HCT116 (cell line): ENCODE results near the gene ADAM10. TPM values are rescaled to one million over a fixed set of nuclear protein-coding genes. Genes with fewer than 3 reads are reported as not detected.

Experiments used
- ATAC-seq: fragments of 200-7000 bp; cut with Tn5 transposase; 2 replicates; pipeline ENCODE4 v1.9.1; 2020; ENCODE audit warnings: mild to moderate bottlenecking, moderate library complexity
- BruUV-seq: library from RNA; stranded (reverse); fragments of 400-500 nt; replicated peaks from 2 replicates; lab custom pipeline; 2021; lab: Mats Ljungman, UMichigan
- CTCF ChIA-PET: fragments of 300-600 bp; sonication (Branson Sonifier 250); formaldehyde crosslinking; loops from one replicate; lab custom pipeline; 2021; ENCODE audit warnings: antibody characterized with exemption; lab: Charles Lee
- POLR2A ChIA-PET: fragments of 300-600, 350-600 bp; sonication (Branson Sonifier 250); formaldehyde crosslinking; loops from one replicate; lab custom pipeline; 2021; ENCODE audit warnings: antibody characterized with exemption; lab: Charles Lee
- RAD21 ChIA-PET, 2 experiments: fragments of 300-600 bp; sonication (Branson Sonifier 250); formaldehyde crosslinking; loops; one replicate each; lab custom pipeline; 2023; ENCODE audit warnings: low total read pairs in 2 of 2; ENCODE audit not compliant: uncharacterized antibody in 2 of 2, unreplicated experiment in 2 of 2, low non-redundant PET in 1 of 2; lab: Charles Lee
- DNase-seq: peaks from one replicate; pipeline ENCODE4 v3.0.0-alpha.2; 2010; ENCODE audit warnings: low read depth, low spot score
- H2AFZ ChIP-seq: fragments of 200-600 bp; shearing (Covaris generic), sonication (generic); 2 replicates; pipeline ENCODE4 v1.6.1; 2017; ENCODE audit warnings: low read depth, mixed run types, mixed read lengths, antibody characterized with exemption, low read length; ENCODE audit not compliant: poor library complexity, severe bottlenecking
- H3K27ac ChIP-seq: 2 replicates; pipeline ENCODE4 v1.5.1; 2012; ENCODE audit warnings: low read depth, low read length
- H3K27me3 ChIP-seq: fragments of 200-600 bp; sonication (generic); 2 replicates; pipeline ENCODE4 v1.6.1; 2016; ENCODE audit warnings: mixed run types, low read length, mixed read lengths; ENCODE audit not compliant: insufficient read depth
- H3K36me3 ChIP-seq, 2 experiments: fragments of 200-500 bp in 1 of 2; fragments of 200-600 bp in 1 of 2; sonication (Bioruptor generic) in 1 of 2; sonication (generic) in 1 of 2; 2 replicates each; pipeline versions ENCODE4 v1.5.1 to v1.6.1; 2014 to 2016; ENCODE audit warnings: low read length in 2 of 2, inconsistent platforms in 1 of 2, mixed read lengths in 1 of 2, mixed run types in 1 of 2; ENCODE audit not compliant: insufficient read depth in 2 of 2, control insufficient read depth in 1 of 2
- H3K4me1 ChIP-seq, 2 experiments: fragments of 200-600 bp in 1 of 2; sonication (generic) in 1 of 2; 2 replicates each; pipeline versions ENCODE4 v1.5.1 to v1.6.1; 2012 to 2017; ENCODE audit warnings: low read length in 2 of 2, inconsistent platforms in 1 of 2, mild to moderate bottlenecking in 1 of 2, mixed read lengths in 1 of 2, mixed run types in 1 of 2, moderate library complexity in 1 of 2; ENCODE audit not compliant: insufficient read depth in 2 of 2, control insufficient read depth in 1 of 2
- H3K4me2 ChIP-seq: fragments of 200-600 bp; sonication (generic); 2 replicates; pipeline ENCODE4 v1.6.1; 2017; ENCODE audit warnings: mixed run types, low read length, mixed read lengths
- H3K4me3 ChIP-seq, 2 experiments: fragments of 200-600 bp in 1 of 2; sonication (generic) in 1 of 2; replicated peaks in 1 of 2; 2 replicates each; pipeline ENCODE4 v1.5.1; 2011 to 2016; ENCODE audit warnings: low read length in 2 of 2, control low read depth in 1 of 2, low read depth in 1 of 2, mild to moderate bottlenecking in 1 of 2, mixed read lengths in 1 of 2, mixed run types in 1 of 2
- H3K79me2 ChIP-seq: fragments of 200-600 bp; sonication (generic); 2 replicates; pipeline ENCODE4 v1.6.1; 2017; ENCODE audit warnings: mild to moderate bottlenecking, mixed run types, low read length, moderate library complexity, mixed read lengths; ENCODE audit not compliant: insufficient read depth
- H3K9ac ChIP-seq: fragments of 200-600 bp; sonication (generic); 2 replicates; pipeline ENCODE4 v1.6.1; 2016; ENCODE audit warnings: low read length, mixed read lengths
- H3K9me2 ChIP-seq: fragments of 200-600 bp; sonication (generic), shearing (Covaris generic); 2 replicates; pipeline ENCODE4 v1.6.1; 2017; ENCODE audit warnings: mixed run types, mild to moderate bottlenecking, moderate library complexity; ENCODE audit not compliant: insufficient read depth
- H3K9me3 ChIP-seq, 2 experiments: fragments of 200-500 bp in 1 of 2; fragments of 200-600 bp in 1 of 2; sonication (Bioruptor generic) in 1 of 2; sonication (generic) in 1 of 2; 2 replicates each; pipeline ENCODE4 v1.6.1; 2014 to 2017; ENCODE audit warnings: low read length in 2 of 2, mixed read lengths in 2 of 2, inconsistent platforms in 1 of 2, low read depth in 1 of 2, mild to moderate bottlenecking in 1 of 2, mixed run types in 1 of 2, moderate library complexity in 1 of 2; ENCODE audit not compliant: control insufficient read depth in 1 of 2, insufficient read depth in 1 of 2
- H4K20me1 ChIP-seq: fragments of 200-600 bp; sonication (generic), shearing (Covaris generic); 2 replicates; pipeline ENCODE4 v1.6.1; 2017; ENCODE audit warnings: mixed run types, mild to moderate bottlenecking, moderate library complexity; ENCODE audit not compliant: insufficient read depth
- CBX3 ChIP-seq: IDR thresholded peaks from 2 replicates; pipeline ENCODE4 v1.6.1; 2012; ENCODE audit warnings: low read depth
- CEBPB ChIP-seq: IDR thresholded peaks from 2 replicates; pipeline ENCODE4 v1.6.1; 2012; ENCODE audit warnings: low read depth
- SP1 ChIP-seq: IDR thresholded peaks from 2 replicates; pipeline ENCODE4 v1.6.1; 2012; ENCODE audit warnings: low read depth
- SRF ChIP-seq: IDR thresholded peaks from 2 replicates; pipeline ENCODE4 v1.6.1; 2012; ENCODE audit warnings: low read depth
- intact Hi-C: fragments of 100-400 bp; cut with micrococcal nuclease; formaldehyde crosslinking; loops from 2 replicates; pipeline ENCODE4 v1.10.0; 2022
- total RNA-seq: library from RNA; stranded (reverse); gene quantifications from one replicate; pipeline ENCODE4 v1.2.1, GENCODE V29; 2021; ENCODE audit not compliant: unreplicated experiment

The ADAM10 gene
- total RNA-seq, 1 experiment from 2014 or later, result 158 TPM

- RAD21 ChIA-PET, result no interaction called here
- no peaks in the 10 kb centered on the region for H3K79me2 ChIP-seq
- no peaks in the 10 kb centered on the region for H3K9me3 ChIP-seq
- no peaks in the 10 kb centered on the region for H3K9me2 ChIP-seq
- intact Hi-C loops, result no loop called here
- H3K36me3 ChIP-seq, result no peaks in the 10 kb centered on the region
- H3K4me1 ChIP-seq, result no peaks in the 10 kb centered on the region
- CTCF ChIA-PET, result no interaction called here
- no peaks in the 10 kb centered on the region for H3K27me3 ChIP-seq
- H3K4me2 ChIP-seq, result no peak overlapping the region
- H2AFZ ChIP-seq, result no peak overlapping the region
- TF ChIP-seq CEBPB (no peak), SP1 (no peak), SRF (no peak), CBX3 (no peak)
- TF ChIP-seq, all 23 proteins: peak for 0
- Histone ChIP-seq H3K27ac (no peak overlapping the region), H3K4me3 (no peak overlapping the region), H3K9ac (no peak overlapping the region), H4K20me1 (no peaks in the 10 kb centered on the region)
- POLR2A ChIA-PET, result no interaction called here
- DNase-seq (no peak), ATAC-seq (no peak)
- no TSS peak for BruUV-seq
Observed at GRCh38 chr15:58561321-58561720, 188.2 kb downstream of the ADAM10 start.

- BruUV-seq, result no TSS peak
- H3K36me3 ChIP-seq, result no peaks in the 10 kb centered on the region
- no peak for DNase-seq
Observed at GRCh38 chr15:58559904-58560588, 189.5 kb downstream of the ADAM10 start.

More at GRCh38 chr15:58559904-58560588, 189.5 kb downstream of the ADAM10 start:
- Histone ChIP-seq H3K79me2 (no peaks in the 10 kb centered on the region), H3K4me2 (no peak overlapping the region), H2AFZ (no peak overlapping the region), H4K20me1 (no peaks in the 10 kb centered on the region), H3K4me1 (no peaks in the 10 kb centered on the region), H3K27me3 (no peaks in the 10 kb centered on the region), H3K9me2 (no peaks in the 10 kb centered on the region), H3K27ac (no peak overlapping the region), H3K9me3 (no peaks in the 10 kb centered on the region), H3K9ac (no peak overlapping the region), H3K4me3 (no peak overlapping the region)
- TF ChIP-seq SRF (no peak), CEBPB (no peak)
- CTCF ChIA-PET, result no interaction called here
- POLR2A ChIA-PET, result interaction anchor here (0.6 kb wide), 1 partner anchor 200 kb away, joined by 3 read pairs; no protein-coding TSS in a partner anchor
- intact Hi-C loops, result no loop called here
- RAD21 ChIA-PET, result no interaction called here
- no peak for ATAC-seq
